Calu3 (cell line): ENCODE measurements around the gene SVOP. TPM values are rescaled to one million over a fixed set of nuclear protein-coding genes. Genes with fewer than 3 reads are reported as not detected.

ENCODE experiments used
- BruUV-seq: library from RNA; stranded (reverse); fragments of 400-500 nt; replicated peaks from 2 replicates; lab custom pipeline; 2021; lab: Mats Ljungman, UMichigan
- CTCF ChIA-PET: fragments of 300-600 bp; sonication (Branson Sonifier 250); formaldehyde crosslinking; loops from one replicate; lab custom pipeline; 2022; ENCODE audit warnings: antibody characterized with exemption; lab: Charles Lee
- DNase-seq: peaks from one replicate; pipeline ENCODE4 v3.0.0; 2022
- H3K27ac Mint-ChIP-seq: one replicate; pipeline ENCODE4 v1.8.0; 2022; ENCODE audit warnings: mixed read lengths; ENCODE audit not compliant: unreplicated experiment
- H3K27me3 Mint-ChIP-seq: one replicate; pipeline ENCODE4 v1.8.0; 2022; ENCODE audit warnings: mixed read lengths; ENCODE audit not compliant: unreplicated experiment
- H3K36me3 Mint-ChIP-seq: one replicate; pipeline ENCODE4 v1.8.0; 2022; ENCODE audit warnings: mild to moderate bottlenecking, moderate library complexity, mixed read lengths; ENCODE audit not compliant: insufficient read depth, unreplicated experiment
- H3K4me1 Mint-ChIP-seq: one replicate; pipeline ENCODE4 v1.8.0; 2022; ENCODE audit warnings: mild to moderate bottlenecking, low read depth, mixed read lengths; ENCODE audit not compliant: unreplicated experiment
- H3K4me3 Mint-ChIP-seq: one replicate; pipeline ENCODE4 v1.8.0; 2022; ENCODE audit warnings: mild to moderate bottlenecking, low read depth, moderate library complexity, mixed read lengths; ENCODE audit not compliant: unreplicated experiment
- H3K9me3 Mint-ChIP-seq: one replicate; pipeline ENCODE4 v1.8.0; 2022; ENCODE audit warnings: low read depth, mixed read lengths; ENCODE audit not compliant: unreplicated experiment
- CTCF ChIP-seq: fragments of 200-600 bp; IDR thresholded peaks from one replicate; pipeline ENCODE4 v1.8.0; 2022; ENCODE audit warnings: antibody characterized with exemption; ENCODE audit not compliant: unreplicated experiment
- intact Hi-C: fragments of 100-400 bp; cut with micrococcal nuclease; formaldehyde crosslinking; loops from one replicate; pipeline ENCODE4 v1.10.0; 2022; ENCODE audit not compliant: unreplicated experiment
- total RNA-seq: library from RNA; stranded (reverse); gene quantifications from 2 replicates; pipeline ENCODE4 v1.2.3, GENCODE V29; 2022

Gene SVOP
- total RNA-seq, 1 experiment from 2014 or later: not detected

- Mint-ChIP-seq H3K4me3 (no peak overlapping the region), H3K27me3 (no peaks in the 10 kb centered on the region), H3K36me3 (no peaks in the 10 kb centered on the region), H3K27ac (no peak overlapping the region), H3K9me3 (no peaks in the 10 kb centered on the region), H3K4me1 (no peaks in the 10 kb centered on the region)
- CTCF ChIA-PET: interaction anchor here (0.6 kb wide), 1 partner anchor 91 kb away, joined by 5 read pairs; no protein-coding TSS in a partner anchor
- no TSS peak for BruUV-seq
- TF ChIP-seq CTCF: no peak
- no peak for DNase-seq
- intact Hi-C loops: no loop called here
Observed at GRCh38 chr12:109064143-109064542, 43.3 kb upstream of the SVOP start.

GRCh38 chr12:109058773-109059172 is 37.9 kb upstream of the SVOP start:
- H3K36me3 Mint-ChIP-seq: peaks cover 2% of the 10 kb centered on the region
- intact Hi-C loops: no loop called here
- no peak for DNase-seq
- CTCF ChIA-PET: no interaction called here
- H3K27ac Mint-ChIP-seq: no peak overlapping the region
- TF ChIP-seq CTCF: no peak
- no peaks in the 10 kb centered on the region for H3K27me3 Mint-ChIP-seq
- no TSS peak for BruUV-seq
- H3K4me3 Mint-ChIP-seq: no peak overlapping the region
- no peaks in the 10 kb centered on the region for H3K9me3 Mint-ChIP-seq
- peaks cover 4% of the 10 kb centered on the region for H3K4me1 Mint-ChIP-seq

DNA sequence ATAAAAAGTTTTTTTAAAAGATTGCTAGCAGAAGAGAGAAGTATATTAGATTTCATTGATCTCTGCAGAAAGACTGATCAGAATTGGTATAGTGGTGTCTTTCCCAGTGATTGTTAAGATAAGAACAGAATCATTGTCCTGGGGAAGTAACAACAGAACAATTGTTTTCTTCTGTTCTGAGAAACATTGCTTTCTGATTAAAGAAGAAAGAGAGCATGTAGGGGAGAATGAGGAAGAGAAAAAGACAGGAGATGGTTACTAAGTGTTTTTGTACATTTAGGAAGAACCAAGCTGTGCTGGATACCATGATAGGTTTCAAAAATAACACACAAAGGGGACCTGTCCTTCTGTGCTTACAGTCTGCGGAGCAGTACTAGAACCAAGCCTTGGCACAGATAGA is 36.5 kb upstream of the SVOP start:
- CTCF ChIA-PET: no interaction called here
- no peak for TF ChIP-seq CTCF
- no TSS peak for BruUV-seq
- H3K4me1 Mint-ChIP-seq: peaks cover 11% of the 10 kb centered on the region
- H3K4me3 Mint-ChIP-seq: no peak overlapping the region
- no peaks in the 10 kb centered on the region for H3K9me3 Mint-ChIP-seq
- DNase-seq: no peak
- H3K27ac Mint-ChIP-seq: no peak overlapping the region
- H3K27me3 Mint-ChIP-seq: no peaks in the 10 kb centered on the region
- intact Hi-C loops: no loop called here
- H3K36me3 Mint-ChIP-seq: peaks cover 16% of the 10 kb centered on the region

DNA sequence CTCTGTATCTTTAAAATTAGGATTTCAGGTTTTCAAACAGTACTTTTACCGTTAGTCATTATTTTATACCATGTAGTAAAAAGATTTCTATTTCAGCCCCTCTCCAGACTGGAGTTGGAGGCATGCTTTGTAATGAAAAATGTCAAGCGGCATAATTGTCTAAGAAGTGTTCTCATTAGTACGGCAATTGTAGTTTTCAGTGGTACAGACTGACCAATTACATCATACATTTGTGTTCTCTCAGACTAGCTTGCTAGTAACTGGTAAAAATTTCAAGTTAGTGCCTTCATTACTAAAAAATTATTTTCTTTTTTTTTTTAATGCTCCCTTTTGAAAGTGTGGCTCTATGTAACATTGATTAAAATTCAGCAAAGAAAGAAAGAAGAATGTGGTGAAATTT is 36.0 kb upstream of the SVOP start:
- DNase-seq: no peak
- Mint-ChIP-seq H3K27ac (no peak overlapping the region), H3K27me3 (no peaks in the 10 kb centered on the region), H3K4me3 (no peak overlapping the region), H3K4me1 (peaks cover 11% of the 10 kb centered on the region), H3K9me3 (no peaks in the 10 kb centered on the region), H3K36me3 (peaks cover 21% of the 10 kb centered on the region)
- CTCF ChIA-PET: no interaction called here
- intact Hi-C loops: no loop called here
- BruUV-seq: no TSS peak
- no peak for TF ChIP-seq CTCF
